Esophagus mucosa (tissue), 1 donor: ENCODE results near the gene RYR1. TPM values are rescaled to one million over a fixed set of nuclear protein-coding genes. Genes with fewer than 3 reads are reported as not detected.
"Not testable (repeated sequence)": the region's sequence is repeated elsewhere in the genome, so short reads cannot be mapped to it uniquely, and the experiment has no call there.

Experiments used
- ATAC-seq: fragments of 200-7000 bp; cut with Tn5 transposase; one replicate; pipeline ENCODE4 v1.9.1; 2020
- total RNA-seq: library from RNA; stranded (reverse); gene quantifications from one replicate; pipeline ENCODE4 v1.2.4, GENCODE V29; 2023
- donor health status: DM: yes; HTN: yes; CAD: no.

RYR1 gene
- total RNA-seq, 1 donor from 2014 or later, result 6.4 TPM

DNA sequence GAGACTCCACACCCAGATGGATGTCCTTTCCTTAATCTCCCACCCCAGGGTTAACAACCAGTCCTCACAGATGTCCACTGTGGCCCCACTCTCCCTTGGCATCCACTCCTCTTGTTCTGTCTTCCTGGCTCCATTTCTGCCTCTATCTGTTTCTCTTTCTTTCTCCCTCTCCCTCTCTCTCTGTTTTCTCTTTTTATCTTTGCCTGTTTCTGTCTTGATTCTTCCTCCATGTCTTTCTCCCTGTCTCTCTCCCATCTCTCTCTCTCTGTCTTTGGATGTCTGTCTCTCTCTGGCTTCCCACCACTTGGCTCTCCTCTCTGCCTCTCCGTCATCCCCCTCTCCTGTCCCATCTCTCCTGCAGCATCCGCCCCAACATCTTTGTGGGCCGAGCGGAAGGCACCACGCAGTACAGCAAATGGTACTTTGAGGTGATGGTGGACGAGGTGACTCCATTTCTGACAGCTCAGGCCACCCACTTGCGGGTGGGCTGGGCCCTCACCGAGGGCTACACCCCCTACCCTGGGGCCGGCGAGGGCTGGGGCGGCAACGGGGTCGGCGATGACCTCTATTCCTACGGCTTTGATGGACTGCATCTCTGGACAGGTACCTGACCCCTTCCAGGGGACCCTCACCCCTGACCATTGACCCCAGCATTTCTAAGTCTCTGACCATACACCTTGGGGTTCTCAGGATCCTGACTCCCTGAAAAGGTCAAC, 24.4 kb downstream of the RYR1 start:
- no peak for ATAC-seq

DNA sequence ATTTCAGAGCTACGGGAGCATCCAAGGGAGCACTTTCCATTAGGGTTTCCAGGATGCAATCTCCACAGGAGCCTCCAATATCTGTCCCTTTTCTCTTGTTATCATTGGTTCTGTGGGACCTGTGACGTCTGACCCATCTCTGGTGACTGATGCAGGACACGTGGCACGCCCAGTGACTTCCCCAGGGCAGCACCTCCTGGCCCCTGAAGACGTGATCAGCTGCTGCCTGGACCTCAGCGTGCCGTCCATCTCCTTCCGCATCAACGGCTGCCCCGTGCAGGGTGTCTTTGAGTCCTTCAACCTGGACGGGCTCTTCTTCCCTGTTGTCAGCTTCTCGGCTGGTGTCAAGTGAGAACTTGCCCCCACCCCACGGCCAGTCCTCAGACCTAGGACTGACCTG, 25.5 kb downstream of the RYR1 start:
- ATAC-seq, result no peak

DNA sequence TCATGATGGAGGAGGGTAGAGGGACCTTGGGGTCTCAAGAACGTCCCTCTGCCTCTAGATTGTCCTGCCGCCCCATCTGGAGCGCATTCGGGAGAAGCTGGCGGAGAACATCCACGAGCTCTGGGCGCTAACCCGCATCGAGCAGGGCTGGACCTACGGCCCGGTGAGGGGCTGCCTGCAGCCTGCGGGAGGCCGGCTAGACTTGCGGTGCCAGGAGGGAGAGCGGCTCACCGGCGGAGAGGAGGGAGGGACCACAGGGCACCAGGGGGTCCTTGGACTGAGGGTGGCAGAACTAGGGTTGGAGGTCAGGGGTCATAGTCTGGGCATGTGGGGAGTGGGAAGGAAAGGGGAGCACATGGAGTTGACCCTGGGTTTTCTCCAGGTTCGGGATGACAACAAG, 29.9 kb downstream of the RYR1 start:
- no peak for ATAC-seq

DNA sequence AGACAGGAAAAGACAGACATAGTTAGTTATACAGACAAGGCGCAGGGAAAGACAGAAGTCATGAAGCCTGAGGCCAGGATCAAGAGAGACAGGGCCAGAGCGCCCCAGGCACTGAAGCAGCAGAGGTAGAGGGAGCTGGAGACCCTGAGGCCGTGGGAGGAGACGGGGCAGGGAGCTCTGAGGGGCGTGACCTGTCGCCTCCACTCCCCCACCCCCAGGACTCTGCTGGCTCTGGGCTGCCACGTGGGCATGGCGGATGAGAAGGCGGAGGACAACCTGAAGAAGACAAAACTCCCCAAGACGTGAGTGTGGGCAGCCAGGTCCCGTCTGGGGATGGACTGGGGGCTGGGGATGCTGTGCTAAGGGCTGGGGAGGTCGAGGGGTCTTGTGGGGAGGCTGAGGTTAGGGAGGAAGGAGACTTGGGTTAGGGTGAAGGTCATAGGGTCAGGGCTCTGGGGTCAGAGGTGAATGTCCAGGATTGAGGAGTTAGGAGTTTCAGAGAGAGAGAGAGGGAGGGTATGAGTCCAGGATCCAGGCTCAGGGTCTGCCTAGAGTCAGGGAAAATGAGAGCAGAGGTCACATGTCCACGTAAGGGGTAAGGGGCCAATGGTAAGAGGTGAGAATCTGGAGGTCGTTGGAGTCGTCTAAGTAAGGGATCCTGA, 31.1 kb downstream of the RYR1 start:
- no peak for ATAC-seq

DNA sequence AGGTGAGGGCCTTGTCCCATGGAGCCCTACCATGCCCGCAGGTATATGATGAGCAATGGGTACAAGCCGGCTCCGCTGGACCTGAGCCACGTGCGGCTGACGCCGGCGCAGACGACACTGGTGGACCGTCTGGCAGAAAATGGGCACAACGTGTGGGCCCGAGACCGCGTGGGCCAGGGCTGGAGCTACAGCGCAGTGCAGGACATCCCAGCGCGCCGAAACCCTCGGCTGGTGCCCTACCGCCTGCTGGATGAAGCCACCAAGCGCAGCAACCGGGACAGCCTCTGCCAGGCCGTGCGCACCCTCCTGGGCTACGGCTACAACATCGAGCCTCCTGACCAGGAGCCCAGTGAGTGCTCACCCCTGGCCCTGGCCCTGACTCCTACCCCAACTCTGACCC, 32.6 kb downstream of the RYR1 start:
- ATAC-seq, result no peak

DNA sequence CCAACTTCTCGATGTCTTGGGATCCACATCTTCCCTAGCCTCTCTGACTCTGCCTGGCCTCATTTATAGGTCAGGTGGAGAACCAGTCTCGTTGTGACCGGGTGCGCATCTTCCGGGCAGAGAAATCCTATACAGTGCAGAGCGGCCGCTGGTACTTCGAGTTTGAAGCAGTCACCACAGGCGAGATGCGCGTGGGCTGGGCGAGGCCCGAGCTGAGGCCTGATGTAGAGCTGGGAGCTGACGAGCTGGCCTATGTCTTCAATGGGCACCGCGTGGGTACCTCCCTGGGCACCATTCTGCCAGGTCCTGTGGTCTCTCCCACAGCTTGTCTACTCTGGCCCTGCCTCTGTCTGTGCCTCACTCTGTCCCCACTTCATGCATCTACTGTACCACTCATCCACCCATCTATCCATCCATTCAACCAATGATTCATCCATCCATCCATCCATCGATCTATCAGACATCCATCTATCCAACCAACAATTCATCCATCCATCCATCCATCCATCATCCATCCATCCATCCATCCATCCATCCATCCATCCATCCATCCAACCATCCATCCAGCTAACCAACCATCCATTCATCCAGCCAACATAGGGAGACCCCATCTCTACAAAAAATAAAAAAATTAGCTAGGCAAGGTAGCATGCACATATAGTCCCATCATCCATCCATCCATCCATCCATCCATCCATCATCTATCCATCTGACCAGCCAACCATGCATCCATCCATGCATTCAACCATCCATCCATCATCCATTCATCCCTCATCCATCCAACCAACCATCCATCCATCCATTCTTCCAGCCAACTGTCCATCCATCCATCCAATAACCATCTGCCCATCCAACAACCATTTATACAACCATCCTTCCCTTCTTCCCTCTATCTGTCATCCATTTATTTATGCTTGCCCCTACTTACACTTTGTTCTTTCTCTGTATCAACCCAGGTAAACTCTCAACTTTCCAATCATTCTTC, 34.3 kb downstream of the RYR1 start:
- ATAC-seq, result no peak

DNA sequence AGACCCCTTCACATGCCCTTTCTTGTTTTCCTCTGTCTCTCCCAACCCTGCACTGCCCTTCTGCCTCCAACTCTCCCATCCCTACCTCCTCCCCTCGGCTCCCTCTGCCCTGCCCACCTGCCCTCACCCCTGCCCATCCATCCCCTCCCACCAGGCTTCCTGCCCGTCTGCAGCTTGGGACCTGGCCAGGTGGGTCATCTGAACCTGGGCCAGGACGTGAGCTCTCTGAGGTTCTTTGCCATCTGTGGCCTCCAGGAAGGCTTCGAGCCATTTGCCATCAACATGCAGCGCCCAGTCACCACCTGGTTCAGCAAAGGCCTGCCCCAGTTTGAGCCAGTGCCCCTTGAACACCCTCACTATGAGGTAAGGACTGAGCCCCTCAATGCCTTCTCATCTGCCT, 35.7 kb downstream of the RYR1 start:
- no peak for ATAC-seq

DNA sequence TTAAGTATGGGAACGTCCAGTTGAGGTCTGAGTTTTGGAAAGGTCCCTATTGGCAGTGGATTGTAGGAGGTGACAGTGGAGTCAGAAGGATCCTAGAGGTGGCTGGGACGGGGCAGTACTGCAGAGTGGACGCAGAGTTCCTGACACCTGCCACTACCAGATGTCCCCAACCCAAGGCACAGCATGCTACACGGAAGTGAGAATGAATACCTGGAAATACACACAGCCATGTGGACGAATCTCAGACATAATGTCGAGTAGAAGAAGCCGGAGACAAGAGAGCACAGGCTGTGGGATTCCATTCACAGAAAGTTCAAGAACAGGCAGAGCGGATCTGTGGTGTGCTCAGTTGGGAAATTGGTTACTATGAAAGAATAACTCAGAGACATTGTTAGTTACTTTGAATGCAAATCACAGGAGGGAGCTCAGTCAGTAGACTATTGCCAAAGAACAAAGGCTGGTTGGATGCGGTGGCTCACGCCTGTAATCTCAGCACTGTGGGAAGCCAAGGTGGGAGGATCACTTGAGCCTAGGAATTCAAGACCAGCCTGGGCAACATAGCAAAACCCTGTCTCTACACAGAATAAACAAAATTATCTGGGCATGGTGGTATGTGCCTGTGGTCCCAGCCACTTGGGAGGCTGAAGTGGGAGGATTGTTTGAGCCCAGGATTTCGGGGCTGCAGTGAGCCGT, 37.4 kb downstream of the RYR1 start:
- no peak for ATAC-seq

DNA sequence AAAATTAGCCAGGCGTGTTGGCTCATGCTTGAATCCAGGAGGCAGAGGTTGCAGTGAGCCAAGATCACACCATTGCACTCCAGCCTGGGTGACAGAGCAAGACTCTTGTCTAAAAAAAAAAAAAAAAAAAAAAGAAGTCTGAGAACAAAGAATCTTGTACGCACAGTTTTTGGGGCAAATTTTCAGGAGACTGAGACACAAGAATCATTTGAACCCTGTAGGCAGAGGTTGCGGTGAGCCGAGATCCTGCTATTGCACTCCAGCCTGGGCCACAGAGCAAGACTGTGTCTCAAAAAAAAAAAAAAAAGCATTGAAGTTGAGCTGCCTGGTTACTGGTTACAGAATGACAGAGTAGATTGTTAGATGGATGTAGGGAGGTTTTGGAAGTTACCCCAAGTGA, 39.2 kb downstream of the RYR1 start:
- not testable (repeated sequence) for ATAC-seq

DNA sequence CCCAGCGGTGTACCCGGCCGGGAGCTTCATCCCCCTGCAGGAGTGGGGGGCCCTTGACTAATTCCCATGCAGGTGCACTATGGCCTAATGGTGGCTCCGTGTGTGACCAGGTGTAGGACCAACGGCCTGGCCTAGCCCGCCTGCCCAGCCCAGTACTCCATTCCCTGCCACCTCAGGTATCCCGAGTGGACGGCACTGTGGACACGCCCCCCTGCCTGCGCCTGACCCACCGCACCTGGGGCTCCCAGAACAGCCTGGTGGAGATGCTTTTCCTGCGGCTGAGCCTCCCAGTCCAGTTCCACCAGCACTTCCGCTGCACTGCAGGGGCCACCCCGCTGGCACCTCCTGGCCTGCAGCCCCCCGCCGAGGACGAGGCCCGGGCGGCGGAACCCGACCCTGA, 39.7 kb downstream of the RYR1 start:
- ATAC-seq, result no peak

DNA sequence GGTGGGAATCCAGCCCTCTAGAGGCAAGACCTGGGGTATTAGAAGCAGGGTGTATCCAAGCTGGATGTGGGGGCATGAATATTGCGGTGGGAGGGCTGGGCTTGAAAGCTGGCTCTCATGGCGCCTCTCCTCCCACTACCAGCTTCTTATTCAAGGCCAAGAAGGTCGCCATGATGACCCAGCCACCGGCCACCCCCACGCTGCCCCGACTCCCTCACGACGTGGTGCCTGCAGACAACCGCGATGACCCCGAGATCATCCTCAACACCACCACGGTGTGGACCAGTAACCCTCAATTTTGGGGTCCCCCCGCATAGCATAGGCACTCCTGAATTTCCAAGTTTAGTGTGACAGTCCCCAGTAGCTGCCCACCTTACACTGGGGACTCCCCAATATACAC, 41.7 kb downstream of the RYR1 start:
- ATAC-seq, result no peak

DNA sequence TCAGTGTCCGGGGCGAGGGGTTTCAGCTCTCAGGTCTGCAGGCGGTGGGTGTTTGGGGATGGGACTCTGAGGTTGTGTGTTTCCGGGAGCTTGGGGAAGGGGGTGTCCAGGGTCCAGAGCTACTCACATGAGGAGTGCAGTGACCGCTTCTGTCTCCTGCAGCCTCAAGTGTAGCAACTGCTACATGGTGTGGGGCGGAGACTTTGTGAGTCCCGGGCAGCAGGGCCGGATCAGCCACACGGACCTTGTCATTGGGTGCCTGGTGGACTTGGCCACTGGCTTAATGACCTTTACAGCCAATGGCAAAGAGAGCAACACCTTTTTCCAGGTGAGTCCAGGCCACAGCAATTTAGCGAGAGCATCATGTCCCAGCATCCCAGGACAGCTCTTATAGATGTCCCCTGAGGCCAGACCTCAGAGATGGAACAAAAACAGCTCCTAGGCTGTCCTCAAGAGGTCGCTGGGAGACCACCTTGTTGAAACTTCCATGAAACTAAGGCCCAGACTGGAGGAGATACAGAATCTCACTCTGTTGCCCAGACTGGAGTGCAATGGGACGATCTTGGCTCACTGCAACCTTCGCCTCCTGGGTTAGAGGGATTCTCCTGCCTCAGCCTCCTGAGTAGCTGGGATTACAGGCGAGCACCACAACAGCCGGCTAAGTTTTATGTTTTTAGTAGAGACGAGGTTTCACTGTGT, 44.9 kb downstream of the RYR1 start:
- no peak for ATAC-seq

DNA sequence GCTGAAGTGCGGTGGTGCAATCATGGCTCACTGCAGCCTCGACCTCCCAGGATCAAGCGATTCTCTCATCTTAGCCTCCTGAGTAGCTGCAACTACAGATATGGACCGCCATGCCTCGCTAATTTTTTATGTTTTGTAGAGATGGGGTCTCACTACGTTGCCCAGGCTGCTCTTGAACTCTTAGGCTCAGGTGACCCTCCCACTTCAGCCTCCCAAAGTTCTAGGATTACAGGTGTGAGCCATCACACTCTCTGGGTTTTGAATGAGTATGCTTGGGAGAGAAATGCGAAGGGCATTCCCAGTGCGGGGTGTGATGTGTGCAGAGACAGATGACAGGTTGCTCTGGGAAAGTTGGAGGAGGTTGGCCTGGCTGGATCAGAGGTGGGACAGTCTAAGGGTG, 49.0 kb downstream of the RYR1 start:
- no peak for ATAC-seq

DNA sequence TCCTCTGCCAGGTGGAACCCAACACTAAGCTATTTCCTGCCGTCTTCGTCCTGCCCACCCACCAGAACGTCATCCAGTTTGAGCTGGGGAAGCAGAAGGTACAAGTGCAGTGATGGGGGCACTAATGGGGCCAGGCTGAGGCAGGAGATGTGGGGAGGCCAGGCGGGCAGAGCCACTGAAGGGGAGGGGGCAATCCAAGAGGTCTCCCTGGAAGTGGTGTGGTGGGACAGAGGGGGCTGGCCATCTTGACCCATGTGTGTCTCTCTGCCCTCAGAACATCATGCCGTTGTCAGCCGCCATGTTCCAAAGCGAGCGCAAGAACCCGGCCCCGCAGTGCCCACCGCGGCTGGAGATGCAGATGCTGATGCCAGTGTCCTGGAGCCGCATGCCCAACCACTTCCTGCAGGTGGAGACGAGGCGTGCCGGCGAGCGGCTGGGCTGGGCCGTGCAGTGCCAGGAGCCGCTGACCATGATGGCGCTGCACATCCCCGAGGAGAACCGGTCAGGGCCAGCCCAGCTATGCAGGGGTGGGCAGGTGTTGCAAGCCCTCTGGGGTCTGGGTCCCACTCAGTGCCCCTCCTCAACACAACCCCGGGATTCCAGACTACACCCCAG, 49.6 kb downstream of the RYR1 start:
- ATAC-seq, result no peak

DNA sequence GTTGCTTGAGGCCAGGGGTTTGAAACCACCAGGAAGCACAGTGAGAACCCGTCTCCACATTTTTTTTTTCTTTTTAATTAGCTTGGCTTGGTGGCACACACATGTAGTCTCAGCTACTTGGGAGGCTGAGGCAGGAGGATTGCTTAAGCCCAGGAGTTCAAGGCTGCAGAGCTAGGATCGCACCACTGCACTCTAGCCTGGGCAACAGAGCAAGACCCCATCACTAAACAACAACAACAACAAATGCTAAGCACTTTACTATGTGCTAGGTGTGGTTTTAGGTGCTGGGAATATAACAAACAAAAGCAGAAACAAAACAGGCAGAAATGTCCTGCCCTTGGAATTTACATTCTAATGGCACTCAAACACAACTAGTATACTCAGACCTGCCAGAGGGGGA, 51.3 kb downstream of the RYR1 start:
- ATAC-seq, result no peak

DNA sequence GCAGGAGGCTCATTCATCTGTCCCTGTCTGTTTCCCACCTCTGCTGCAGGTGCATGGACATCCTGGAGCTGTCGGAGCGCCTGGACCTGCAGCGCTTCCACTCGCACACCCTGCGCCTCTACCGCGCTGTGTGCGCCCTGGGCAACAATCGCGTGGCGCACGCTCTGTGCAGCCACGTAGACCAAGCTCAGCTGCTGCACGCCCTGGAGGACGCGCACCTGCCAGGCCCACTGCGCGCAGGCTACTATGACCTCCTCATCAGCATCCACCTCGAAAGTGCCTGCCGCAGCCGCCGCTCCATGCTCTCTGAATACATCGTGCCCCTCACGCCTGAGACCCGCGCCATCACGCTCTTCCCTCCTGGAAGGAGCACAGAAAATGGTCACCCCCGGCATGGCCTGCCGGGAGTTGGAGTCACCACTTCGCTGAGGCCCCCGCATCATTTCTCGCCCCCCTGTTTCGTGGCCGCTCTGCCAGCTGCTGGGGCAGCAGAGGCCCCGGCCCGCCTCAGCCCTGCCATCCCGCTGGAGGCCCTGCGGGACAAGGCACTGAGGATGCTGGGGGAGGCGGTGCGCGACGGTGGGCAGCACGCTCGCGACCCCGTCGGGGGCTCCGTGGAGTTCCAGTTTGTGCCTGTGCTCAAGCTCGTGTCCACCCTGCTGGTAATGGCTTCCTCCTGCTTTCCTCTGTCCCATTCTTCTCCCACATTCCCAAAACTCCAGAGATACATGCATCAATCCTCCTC, 52.2 kb downstream of the RYR1 start:
- ATAC-seq, result no peak

DNA sequence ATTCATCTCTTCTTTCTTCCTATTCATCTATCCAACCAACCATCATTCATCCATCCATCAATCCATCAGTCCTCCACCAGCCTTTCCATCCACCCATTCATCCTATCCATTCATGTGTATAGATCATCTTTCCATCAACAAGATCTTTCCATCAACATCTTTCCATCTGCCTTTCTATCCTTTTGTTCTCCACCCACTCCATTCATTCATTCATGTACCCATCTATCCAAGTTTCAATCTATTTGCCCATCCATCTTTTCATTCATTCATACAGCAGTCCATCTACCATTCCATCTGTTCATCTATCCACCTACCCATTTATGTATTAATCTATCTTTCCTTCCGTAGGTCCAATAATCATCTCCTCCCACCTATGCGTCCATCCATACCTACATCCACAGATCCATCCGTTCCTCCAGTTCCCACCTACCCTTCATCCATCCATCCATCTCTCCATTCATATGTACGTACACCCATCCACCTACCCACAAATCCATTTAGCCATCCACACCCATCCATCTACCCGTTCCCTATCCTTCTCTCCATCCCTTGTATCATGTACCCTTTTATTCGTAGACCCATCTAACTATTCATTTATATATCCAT, 53.3 kb downstream of the RYR1 start:
- ATAC-seq, result no peak

DNA sequence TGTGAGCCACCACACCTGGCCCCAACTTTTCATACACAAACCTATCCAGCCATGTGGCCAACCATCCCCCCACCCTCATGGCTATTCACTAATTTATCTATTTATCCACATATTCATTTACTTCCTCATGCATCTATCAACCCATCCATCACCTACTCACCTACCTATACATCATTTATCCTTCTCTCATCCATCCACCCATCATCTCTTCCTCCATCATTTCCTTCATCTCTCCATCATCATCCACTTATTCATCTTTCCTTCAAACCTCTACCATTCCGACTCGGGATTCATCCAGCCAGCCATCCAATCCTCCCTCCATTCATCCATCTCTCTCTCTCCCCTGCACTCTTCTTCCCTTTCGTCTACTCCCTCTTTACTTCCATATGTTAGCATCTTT, 54.6 kb downstream of the RYR1 start:
- no peak for ATAC-seq

DNA sequence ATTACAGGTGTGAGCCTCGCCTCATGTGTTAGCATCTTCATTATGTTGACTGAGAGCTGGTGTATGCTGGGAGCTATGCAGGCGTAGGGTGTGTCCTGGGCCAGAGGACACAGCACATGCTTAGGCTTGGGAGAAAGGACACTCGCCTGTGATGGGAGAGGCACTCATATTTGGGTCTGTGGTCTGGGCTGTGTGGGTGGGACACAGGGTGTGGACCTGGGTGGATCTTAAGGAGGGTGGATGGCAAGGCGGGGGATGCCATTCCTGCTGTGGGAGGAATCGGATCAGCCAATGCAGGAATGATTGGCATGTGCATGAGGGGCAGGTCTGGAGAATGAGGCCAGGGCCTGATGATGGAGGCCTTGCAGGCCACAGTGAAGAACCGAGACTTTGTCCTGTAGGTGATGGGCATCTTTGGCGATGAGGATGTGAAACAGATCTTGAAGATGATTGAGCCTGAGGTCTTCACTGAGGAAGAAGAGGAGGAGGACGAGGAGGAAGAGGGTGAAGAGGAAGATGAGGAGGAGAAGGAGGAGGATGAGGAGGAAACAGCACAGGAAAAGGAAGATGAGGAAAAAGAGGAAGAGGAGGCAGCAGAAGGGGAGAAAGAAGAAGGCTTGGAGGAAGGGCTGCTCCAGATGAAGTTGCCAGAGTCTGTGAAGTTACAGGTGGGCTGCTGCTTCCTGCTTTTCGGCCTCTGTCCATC, 55.4 kb downstream of the RYR1 start:
- ATAC-seq, result no peak

DNA sequence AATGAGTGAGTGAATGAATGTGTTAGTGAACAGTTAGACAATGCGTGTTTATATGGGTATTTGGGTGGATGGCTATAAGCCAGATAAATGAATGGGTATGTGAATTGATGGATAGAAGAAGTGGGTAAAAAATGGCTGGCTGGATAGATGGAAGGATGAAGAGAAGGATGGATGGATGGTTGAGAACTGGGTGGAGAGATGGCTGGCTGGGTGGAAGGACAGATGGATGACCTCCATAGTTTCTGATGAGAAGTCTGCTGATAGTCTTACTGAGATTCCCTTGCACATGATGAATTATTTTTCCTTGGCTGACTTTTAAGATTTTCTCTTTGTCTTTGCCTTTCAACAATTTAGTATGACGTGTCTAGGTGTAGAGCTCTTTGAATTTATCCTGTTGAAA, 57.4 kb downstream of the RYR1 start:
- ATAC-seq, result no peak
